Fibroblast of lung (primary cell): ENCODE results near the gene SURF2. TPM values are rescaled to one million over a fixed set of nuclear protein-coding genes. Genes with fewer than 3 reads are reported as not detected.
"Not testable (repeated sequence)": the region's sequence is repeated elsewhere in the genome, so short reads cannot be mapped to it uniquely, and the experiment has no call there.

ENCODE experiments used
- DNase-seq, 2 donors: peaks; one replicate each; pipeline versions ENCODE4 v3.0.0 to v3.0.0-alpha.2; 2010; ENCODE audit warnings: low read depth in 2 of 2
- H2AFZ ChIP-seq: 2 replicates; pipeline ENCODE4 v1.5.1; 2012; ENCODE audit warnings: low read length, control low read depth, inconsistent platforms
- H3K27ac ChIP-seq: 2 replicates; pipeline ENCODE4 v1.5.1; 2011; ENCODE audit warnings: low read length, control low read depth; ENCODE audit not compliant: insufficient read depth
- H3K27me3 ChIP-seq: 2 replicates; pipeline ENCODE4 v1.5.1; 2011; ENCODE audit warnings: mild to moderate bottlenecking, low read length; ENCODE audit not compliant: control insufficient read depth, insufficient read depth
- H3K36me3 ChIP-seq: 2 replicates; pipeline ENCODE4 v1.5.1; 2011; ENCODE audit warnings: low read length; ENCODE audit not compliant: control insufficient read depth, insufficient read depth
- H3K4me1 ChIP-seq: 2 replicates; pipeline ENCODE4 v1.5.1; 2011; ENCODE audit warnings: low read length; ENCODE audit not compliant: control insufficient read depth, insufficient read depth; ENCODE audit errors: extremely low read depth
- H3K4me2 ChIP-seq: 2 replicates; pipeline ENCODE4 v1.5.1; 2011; ENCODE audit warnings: low read length, control low read depth; ENCODE audit not compliant: insufficient read depth; ENCODE audit errors: extremely low read depth
- H3K4me3 ChIP-seq, 4 experiments: fragments of 200-600 bp in 1 of 4; sonication (generic) in 1 of 4; replicated peaks in 1 of 4; 2 replicates each; pipeline ENCODE4 v1.5.1; 2011 to 2016; ENCODE audit warnings: low read length in 4 of 4, low read depth in 3 of 4, mild to moderate bottlenecking in 3 of 4, control low read depth in 2 of 4, inconsistent platforms in 1 of 4, mixed read lengths in 1 of 4; ENCODE audit not compliant: insufficient read depth in 1 of 4; ENCODE audit errors: control extremely low read depth in 1 of 4
- H3K79me2 ChIP-seq: 2 replicates; pipeline ENCODE4 v1.5.1; 2012; ENCODE audit warnings: mild to moderate bottlenecking, low read length, inconsistent platforms; ENCODE audit not compliant: control insufficient read depth, insufficient read depth
- H3K9ac ChIP-seq: 2 replicates; pipeline ENCODE4 v1.5.1; 2011; ENCODE audit warnings: mild to moderate bottlenecking, low read length, control low read depth; ENCODE audit not compliant: insufficient read depth
- H3K9me3 ChIP-seq: 2 replicates; pipeline ENCODE4 v1.5.1; 2012; ENCODE audit warnings: low read depth, low read length; ENCODE audit not compliant: control insufficient read depth, insufficient read depth
- H4K20me1 ChIP-seq: 2 replicates; pipeline ENCODE4 v1.5.1; 2011; ENCODE audit warnings: low read length; ENCODE audit not compliant: control insufficient read depth, insufficient read depth; ENCODE audit errors: extremely low read depth
- CTCF ChIP-seq, 2 donors: IDR thresholded peaks in 1 of 2; conservative IDR thresholded peaks in 1 of 2; 1 replicate in 1 of 2; 2 replicates in 1 of 2; pipeline ENCODE4 v1.5.1; 2011 to 2012; ENCODE audit warnings: low read length in 2 of 2, control low read depth in 1 of 2, inconsistent platforms in 1 of 2, low read depth in 1 of 2, mild to moderate bottlenecking in 1 of 2
- EZH2 ChIP-seq: IDR thresholded peaks from 2 replicates; pipeline ENCODE4 v1.5.1; 2012; ENCODE audit warnings: low read length, control low read depth, mild to moderate bottlenecking; ENCODE audit errors: missing control alignments
- polyA plus RNA-seq, 2 donors: library from polyadenylated mRNA; depleted of rRNA in 1 of 2; stranded (reverse) in 1 of 2; unstranded in 1 of 2; fragments of >200 nt; gene quantifications; 2 replicates each; pipeline ENCODE4 v1.2.1, GENCODE V29; 2011 to 2012; ENCODE audit warnings: missing spikeins in 1 of 2
- total RNA-seq: library from RNA; depleted of rRNA; stranded (reverse); fragments of >200 nt; gene quantifications from 2 replicates; pipeline ENCODE4 v1.2.1, GENCODE V29; 2014

Gene SURF2
- total and polyA plus RNA-seq, 2 donors (not counting 1 experiment from before 2014, with no cell fraction given) = 11.2 to 13.9 TPM

GRCh38 chr9:133323991-133324703 is 32.2 kb upstream of the SURF2 start:
- H3K27ac ChIP-seq = no peak overlapping the region
- TF ChIP-seq CTCF (conservative IDR thresholded peaks at IDR 0.05 in 1 of 2, IDR thresholded peaks at IDR 0.05 in 1 of 2; ENCODE audit: low read depth in 1 of 2, low read length in 2 of 2) = no peak
- no peak for TF ChIP-seq EZH2
- H3K4me1 ChIP-seq = no peaks in the 10 kb centered on the region
- no peaks in the 10 kb centered on the region for H4K20me1 ChIP-seq
- no peak overlapping the region for H3K4me2 ChIP-seq
- H2AFZ ChIP-seq = no peak overlapping the region
- H3K4me3 ChIP-seq = no peak overlapping the region
- no peaks in the 10 kb centered on the region for H3K36me3 ChIP-seq
- no peaks in the 10 kb centered on the region for H3K79me2 ChIP-seq
- DNase-seq = no peak
- no peak overlapping the region for H3K9ac ChIP-seq
- H3K27me3 ChIP-seq = no peaks in the 10 kb centered on the region
- H3K9me3 ChIP-seq = no peaks in the 10 kb centered on the region

GRCh38 chr9:133327021-133327420 is 29.3 kb upstream of the SURF2 start:
- not testable (repeated sequence) for H3K27ac ChIP-seq, H3K4me2 ChIP-seq, DNase-seq, H3K4me3 ChIP-seq, H4K20me1 ChIP-seq, H3K9me3 ChIP-seq, H3K79me2 ChIP-seq, H3K27me3 ChIP-seq, H2AFZ ChIP-seq, H3K4me1 ChIP-seq, H3K9ac ChIP-seq
- peaks cover 10% of the 10 kb centered on the region for H3K36me3 ChIP-seq

GRCh38 chr9:133327834-133328484 is 28.4 kb upstream of the SURF2 start:
- H3K9me3 ChIP-seq = no peaks in the 10 kb centered on the region
- H3K4me2 ChIP-seq = no peak overlapping the region
- no peak overlapping the region for H3K9ac ChIP-seq
- no peak overlapping the region for H2AFZ ChIP-seq
- no peak overlapping the region for H3K4me3 ChIP-seq
- H4K20me1 ChIP-seq = no peaks in the 10 kb centered on the region
- TF ChIP-seq EZH2 = no peak
- TF ChIP-seq CTCF (conservative IDR thresholded peaks at IDR 0.05 in 1 of 2, IDR thresholded peaks at IDR 0.05 in 1 of 2; ENCODE audit: low read depth in 1 of 2, low read length in 2 of 2) = no peak
- H3K4me1 ChIP-seq = no peaks in the 10 kb centered on the region
- peaks cover 16% of the 10 kb centered on the region for H3K36me3 ChIP-seq
- H3K27ac ChIP-seq = no peak overlapping the region
- no peaks in the 10 kb centered on the region for H3K79me2 ChIP-seq
- H3K27me3 ChIP-seq = no peaks in the 10 kb centered on the region
- DNase-seq = no peak
